HepG2 (cell line): Measurements from ENCODE around the gene MTG1.

Experiments used
- BHLHE40 ChIP-seq: IDR thresholded peaks from 2 replicates; pipeline ENCODE4 v1.6.1; 2011; ENCODE audit warnings: low read length, improper control_type of control experiment
- MAX ChIP-seq: IDR thresholded peaks from 2 replicates; pipeline ENCODE4 v1.6.1; 2012; ENCODE audit warnings: inconsistent platforms
- TAF15 ChIP-seq: fragments of 200-400 bp; formaldehyde crosslinking; IDR thresholded peaks from one replicate; pipeline ENCODE4 v1.6.1; 2018; ENCODE audit warnings: mild to moderate bottlenecking, low read depth, low read length; ENCODE audit not compliant: poor library complexity, severe bottlenecking
- ZNF205 ChIP-seq: IDR thresholded peaks from 2 replicates; pipeline ENCODE4 v1.6.1; 2018; ENCODE audit warnings: missing biosample characterization, missing genetic modification reagents

GRCh38 chr10:133419211-133419950, 25.4 kb downstream of the MTG1 start:
- TF ChIP-seq MAX: no peak
- TF ChIP-seq BHLHE40: no peak
- TF ChIP-seq ZNF205: no peak
- no peak for TF ChIP-seq TAF15
